Superior temporal gyrus (tissue), 1 donor: ENCODE measurements around the gene SSH3.

ENCODE experiments used
- DNase-seq: peaks from one replicate; pipeline ENCODE4 v3.0.0-alpha.2; 2016; ENCODE audit errors: extremely low spot score

SSH3 gene

GRCh38 chr11:67291481-67292381, 11.6 kb upstream of the SSH3 start:
- no peak for DNase-seq

GRCh38 chr11:67292671-67293070, 10.7 kb upstream of the SSH3 start:
- DNase-seq: no peak

GRCh38 chr11:67293090-67293489, 10.2 kb upstream of the SSH3 start:
- no peak for DNase-seq

DNA sequence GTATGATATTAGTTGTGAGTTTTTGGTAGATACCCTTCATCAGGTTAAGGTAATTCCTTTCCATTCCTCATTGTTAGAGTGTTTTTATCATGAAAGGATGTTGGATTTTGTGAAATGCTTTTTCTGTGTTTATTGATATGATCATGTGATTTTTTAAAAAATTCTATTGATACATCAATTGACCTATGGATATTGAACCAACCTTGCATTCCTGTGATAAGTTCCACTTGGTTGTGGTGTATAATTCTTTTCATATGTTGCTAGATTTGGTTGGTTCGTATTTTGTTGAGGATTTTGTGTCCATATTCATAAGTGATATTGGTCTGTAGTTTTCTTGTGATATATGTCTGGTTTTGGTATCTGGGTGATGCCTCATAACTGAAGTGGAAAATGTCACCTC, 7.5 kb upstream of the SSH3 start:
- no peak for DNase-seq

DNA sequence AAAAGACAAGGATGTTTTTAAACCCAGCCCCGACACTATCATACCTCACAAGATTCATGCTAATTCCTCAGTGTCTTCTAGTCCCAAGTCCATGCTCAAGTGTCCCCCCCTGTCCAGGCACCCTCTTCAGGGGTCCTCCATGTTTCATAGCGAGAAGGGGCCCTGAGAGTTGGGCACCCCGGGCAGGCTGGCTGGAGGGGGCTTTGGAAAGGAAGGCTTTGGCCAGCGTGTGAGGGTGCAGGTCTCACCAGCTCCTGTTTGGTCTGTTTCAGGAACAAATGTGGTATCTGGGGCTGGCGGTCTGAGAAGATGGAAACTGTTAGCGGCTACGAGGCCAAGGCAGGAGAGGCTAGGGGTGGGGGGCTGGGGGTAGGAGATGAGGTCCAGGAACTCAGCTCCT, 4.5 kb upstream of the SSH3 start:
- DNase-seq: no peak

- DNase-seq: no peak
Measured at GRCh38 chr11:67299471-67300191, 3.7 kb upstream of the SSH3 start.

DNA sequence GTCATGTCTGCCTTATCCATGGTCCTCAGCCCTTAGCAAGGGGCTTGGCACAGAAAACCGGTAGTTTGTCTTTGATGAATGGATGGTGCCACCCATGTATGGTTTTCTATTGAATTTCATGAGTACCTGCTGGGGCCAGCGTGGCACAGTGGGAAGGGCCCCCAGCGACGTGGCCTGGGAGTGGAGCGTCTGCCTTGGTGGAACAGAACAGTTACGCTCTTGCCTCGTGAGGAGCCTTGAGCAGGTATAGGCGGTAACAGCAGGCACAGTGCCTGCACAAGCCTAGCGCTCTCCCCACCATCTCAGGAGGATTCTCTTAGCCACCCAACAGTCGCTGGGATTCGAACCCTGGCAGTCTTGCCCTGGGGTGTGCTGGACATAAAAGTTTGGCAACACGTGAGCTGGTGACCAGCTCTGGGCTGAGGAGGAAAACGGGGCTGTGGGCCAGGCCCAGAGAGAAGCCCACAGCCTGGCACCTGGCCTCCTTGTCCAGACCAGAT, 3.0 kb upstream of the SSH3 start:
- no peak for DNase-seq

DNA sequence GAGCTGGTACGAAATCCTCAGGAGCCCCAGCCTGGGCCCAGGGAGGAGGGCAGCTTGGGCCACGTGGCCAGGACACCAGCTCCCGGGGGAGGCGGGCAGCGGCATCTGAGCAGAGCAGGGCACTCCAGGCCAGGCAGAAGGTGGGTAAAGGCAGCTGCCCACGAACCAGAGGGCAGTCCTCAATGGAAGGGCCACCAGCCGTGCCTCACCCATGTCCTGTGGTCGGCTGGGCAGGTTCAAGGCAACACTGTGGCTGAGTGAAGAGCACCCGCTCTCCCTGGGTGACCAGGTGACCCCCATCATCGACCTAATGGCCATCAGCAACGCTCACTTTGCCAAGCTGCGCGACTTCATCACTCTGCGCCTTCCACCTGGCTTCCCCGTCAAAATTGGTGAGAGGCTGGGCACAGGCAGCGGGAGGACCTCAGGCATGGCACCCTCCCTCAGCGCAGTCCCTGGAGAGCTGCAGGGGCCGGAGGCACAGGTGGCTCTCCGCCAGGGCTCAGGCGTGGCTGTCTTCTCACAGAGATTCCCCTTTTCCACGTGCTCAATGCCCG, 2.5 kb upstream of the SSH3 start:
- DNase-seq: no peak

DNA sequence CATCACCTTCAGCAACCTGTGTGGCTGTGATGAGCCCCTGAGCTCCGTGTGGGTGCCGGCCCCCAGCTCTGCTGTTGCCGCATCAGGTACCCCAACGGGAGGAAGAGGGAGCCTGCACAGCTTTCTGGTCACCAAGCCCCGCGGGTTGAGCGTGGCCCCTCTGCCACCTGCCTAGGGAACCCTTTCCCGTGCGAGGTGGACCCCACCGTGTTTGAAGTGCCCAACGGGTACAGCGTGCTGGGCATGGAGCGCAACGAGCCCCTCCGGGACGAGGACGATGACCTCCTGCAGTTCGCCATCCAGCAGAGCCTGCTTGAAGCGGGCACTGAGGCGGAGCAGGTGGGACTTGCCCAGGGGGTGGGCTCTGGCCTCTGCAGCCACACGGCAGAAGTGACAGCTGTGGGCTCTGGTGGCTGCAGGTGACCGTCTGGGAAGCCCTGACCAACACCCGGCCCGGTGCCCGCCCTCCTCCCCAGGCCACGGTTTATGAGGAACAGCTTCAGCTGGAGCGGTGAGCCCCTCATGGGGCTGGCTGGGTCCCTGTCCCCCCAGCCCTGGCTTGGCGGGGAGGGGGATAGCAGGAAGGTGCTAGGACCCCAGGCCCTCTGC, 1.9 kb upstream of the SSH3 start:
- no peak for DNase-seq

DNA sequence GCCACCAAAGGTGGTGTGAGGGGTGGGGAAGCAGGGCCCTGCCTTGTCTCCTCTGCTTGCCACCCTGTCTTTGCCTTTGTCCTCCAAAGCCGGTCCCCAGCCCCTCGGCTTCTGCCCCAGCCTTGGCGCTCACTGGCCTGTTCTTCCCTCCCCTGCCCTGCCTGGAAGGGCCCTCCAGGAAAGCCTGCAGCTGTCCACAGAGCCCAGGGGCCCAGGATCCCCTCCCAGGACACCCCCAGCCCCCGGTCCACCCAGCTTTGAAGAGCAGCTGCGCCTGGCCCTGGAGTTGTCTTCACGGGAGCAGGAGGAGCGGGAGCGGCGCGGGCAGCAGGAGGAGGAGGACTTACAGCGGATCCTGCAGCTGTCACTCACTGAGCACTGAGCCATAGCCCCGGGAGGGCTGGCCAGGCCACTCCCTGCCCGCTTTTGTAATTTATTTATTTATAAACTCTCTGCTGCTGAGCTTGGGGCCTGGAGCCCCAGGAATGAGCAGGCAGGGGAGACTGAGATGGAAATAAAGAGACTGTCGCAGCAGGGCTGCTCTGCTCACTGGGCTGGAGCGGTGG, 1.3 kb upstream of the SSH3 start:
- DNase-seq: no peak

GRCh38 chr11:67302571-67303131, 679 bp upstream of the SSH3 start:
- no peak for DNase-seq

DNA sequence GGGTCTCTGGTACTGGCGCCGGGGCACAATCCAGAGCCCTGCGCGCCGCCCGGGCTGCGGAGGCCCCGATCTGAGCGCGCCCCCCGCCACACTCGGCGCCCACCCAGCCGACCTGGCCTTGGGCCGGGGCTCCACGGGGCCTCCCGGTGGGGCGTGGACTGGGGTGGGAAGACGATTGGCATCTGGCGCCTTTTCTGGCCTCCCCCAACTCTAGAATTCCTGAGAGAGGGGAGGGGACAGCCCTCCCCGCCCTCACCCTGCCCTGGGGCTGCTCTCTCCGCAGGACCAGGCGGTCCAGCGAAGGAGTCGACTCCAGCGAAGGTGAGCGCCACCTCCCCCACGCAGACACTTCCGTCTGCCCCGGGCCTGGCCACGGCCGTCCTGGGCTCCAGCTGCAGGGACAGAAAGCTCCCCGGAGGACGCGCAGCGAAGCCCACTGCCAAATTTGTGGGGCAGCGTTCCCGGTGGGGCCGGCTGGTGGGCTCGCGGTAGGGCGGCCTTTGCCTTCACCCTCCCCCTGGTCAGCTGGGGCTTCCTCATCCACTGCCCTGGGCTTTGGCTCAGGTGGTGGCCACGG, 593 bp downstream of the SSH3 start:
- no peak for DNase-seq

DNA sequence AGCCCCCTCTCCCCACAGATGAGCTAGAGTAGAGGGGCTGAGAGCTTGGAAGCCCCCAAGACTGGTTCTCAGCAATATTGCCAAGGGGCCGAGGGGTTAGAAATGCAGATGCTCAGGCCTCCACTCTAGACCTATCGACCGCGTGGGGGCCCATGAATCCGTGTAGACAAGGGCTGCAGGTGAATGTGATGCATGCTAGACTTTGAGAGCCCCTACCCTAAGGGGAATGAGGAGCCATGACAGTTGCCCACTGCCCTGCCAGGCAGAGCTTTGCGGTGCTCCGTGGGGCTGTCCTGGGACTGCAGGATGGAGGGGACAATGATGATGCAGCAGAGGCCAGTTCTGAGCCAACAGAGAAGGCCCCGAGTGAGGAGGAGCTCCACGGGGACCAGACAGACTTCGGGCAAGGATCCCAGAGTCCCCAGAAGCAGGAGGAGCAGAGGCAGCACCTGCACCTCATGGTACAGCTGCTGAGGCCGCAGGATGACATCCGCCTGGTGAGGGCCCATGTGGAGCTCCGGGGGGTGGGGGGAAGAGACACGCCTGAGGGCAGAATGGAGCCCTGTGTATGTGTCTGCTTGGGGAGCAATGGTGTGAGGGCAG, 1.3 kb downstream of the SSH3 start:
- DNase-seq: no peak

- DNase-seq: no peak
Measured at GRCh38 chr11:67306769-67307544, 3.6 kb downstream of the SSH3 start.

DNA sequence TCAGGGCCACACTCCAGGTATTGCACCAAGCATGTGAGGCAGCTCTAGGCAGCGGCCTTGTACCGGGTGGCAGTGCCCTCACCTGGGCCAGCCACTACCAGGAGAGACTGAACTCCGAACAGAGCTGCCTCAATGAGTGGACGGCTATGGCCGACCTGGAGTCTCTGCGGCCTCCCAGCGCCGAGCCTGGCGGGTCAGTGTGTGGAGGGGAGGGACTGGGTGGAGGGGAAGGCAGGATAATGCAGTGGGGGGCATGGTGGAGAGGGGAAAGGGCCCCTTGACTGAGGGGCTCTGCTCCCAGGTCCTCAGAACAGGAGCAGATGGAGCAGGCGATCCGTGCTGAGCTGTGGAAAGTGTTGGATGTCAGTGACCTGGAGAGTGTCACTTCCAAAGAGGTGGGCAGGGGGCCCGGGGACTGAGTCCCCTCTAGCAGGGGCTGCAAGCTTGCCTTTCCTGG, 4.2 kb downstream of the SSH3 start:
- DNase-seq: no peak

DNA sequence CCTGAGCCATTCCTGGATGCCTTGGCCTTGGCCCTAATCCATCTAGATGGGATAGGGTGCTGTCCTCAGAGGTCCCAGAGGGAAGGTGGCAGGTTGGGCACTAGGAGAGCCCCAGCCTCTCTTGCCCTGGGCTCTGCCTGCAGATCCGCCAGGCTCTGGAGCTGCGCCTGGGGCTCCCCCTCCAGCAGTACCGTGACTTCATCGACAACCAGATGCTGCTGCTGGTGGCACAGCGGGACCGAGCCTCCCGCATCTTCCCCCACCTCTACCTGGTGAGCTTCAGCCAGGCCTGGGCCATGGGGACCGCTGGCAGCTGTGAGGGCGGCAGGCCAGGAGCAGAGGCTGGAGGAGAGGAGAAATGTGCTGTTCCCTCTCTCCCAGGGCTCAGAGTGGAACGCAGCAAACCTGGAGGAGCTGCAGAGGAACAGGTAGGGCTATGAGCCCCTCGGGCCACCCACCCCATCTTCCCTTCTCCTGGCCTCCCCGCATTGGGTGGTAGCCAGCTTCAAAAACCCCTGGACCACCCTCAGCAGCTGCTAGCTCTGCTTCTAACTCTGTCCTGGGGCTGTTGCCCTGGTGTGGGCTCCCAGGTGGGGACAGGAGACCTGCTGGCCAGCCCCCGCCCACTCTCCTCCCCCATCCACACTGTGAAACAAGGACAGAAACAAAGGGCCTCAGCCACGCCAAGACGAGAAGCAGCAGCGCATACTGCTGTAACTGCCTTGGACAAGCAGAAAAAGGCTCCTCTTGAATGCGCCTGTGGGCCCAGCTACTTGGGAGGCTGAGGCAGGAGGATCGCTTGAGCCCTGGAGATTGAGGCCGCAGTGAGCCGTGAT, 4.9 kb downstream of the SSH3 start:
- DNase-seq: no peak

DNA sequence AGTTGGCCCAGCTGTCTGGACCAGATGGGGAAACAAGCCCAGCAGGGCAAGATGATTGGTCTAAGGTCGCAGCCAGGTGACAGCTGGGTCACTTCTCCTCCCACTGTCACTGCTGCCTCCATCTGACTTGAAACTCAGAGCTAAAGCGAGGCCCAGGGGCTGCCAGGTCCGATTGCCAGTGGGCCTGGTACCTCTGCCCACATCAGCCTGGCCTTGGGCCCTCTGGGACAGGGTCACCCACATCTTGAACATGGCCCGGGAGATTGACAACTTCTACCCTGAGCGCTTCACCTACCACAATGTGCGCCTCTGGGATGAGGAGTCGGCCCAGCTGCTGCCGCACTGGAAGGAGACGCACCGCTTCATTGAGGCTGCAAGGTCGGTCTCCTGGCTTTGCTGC, 5.8 kb downstream of the SSH3 start:
- DNase-seq: no peak

- DNase-seq: no peak
Measured at GRCh38 chr11:67309661-67310061, 6.3 kb downstream of the SSH3 start.
